ENCODE data around the gene MSS51.

Gene MSS51

DNA sequence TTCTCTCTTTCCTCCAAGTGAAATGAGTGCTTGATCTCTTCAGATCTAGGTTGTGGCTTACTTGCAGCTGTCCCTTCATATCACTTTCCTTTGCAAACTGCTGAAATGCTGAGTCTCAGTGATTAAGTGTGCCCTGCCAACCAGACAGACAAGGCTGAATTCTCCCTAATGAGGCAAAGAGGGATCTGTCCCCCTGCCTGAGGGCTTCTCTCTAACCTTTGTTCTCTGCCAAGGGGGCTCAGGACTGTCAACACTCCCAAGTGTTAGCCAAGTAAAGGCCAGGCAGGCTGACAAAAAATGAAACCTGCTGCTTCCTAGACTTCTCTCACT is at the start of gene MSS51:
TSS of gene MSS51 (minus strand) at position 24 of the 330 bp plus-strand sequence. CDS start 5,277 bp downstream, outside the sequence.
- TF ChIP-seq GATA1 (IDR thresholded peaks at IDR 0.05; ENCODE audit: low read depth, low read length) (no peak), POLR2A (IDR thresholded peaks at IDR 0.05; ENCODE audit: low read length) (no peak)
- peak; percentile 21 to 25 for DNase-seq

DNA sequence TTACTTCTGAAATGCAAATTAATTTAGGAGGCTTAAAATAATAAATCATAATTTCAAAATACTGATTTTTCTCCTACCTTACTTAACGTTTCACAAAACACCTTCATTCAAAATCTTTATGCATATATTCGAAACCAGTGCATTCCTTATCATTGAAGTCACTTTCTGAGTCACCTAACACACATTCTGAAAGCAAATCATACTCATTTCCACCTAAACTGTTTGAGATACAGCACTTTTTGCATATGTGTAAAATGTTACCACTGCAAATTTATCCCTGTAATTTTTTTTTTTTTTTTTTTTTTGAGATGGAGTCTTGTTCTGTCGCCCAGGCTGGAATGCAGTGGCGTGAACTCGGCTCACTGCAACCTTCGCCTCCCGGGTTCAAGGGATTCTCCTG is 46.8 kb upstream of the MSS51 start:
- TF ChIP-seq POLR2A (IDR thresholded peaks at IDR 0.05; ENCODE audit: low read length) (no peak), GATA1 (IDR thresholded peaks at IDR 0.05; ENCODE audit: low read depth, low read length) (no peak)
- no peak for DNase-seq

DNA sequence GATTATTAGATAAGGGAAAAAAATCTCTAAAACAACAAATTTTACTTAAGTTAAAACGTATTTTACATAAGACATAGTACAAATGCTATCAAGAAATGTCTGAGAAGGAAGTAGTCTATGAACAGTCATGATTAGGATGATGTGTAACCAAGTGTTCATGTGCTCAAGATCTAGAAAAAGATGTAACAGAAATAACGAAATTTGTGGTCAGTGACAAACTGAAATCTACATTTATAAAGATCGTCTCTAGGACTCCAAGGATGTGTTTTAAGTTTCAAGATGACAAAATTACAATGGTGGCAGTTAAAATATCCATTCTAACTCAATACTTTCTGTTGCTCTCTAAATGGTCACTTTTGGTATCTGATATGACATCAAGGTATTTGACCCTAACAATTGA is 45.3 kb upstream of the MSS51 start:
- no peak for DNase-seq
- TF ChIP-seq GATA1 (IDR thresholded peaks at IDR 0.05; ENCODE audit: low read depth, low read length): no peak
- TF ChIP-seq POLR2A (IDR thresholded peaks at IDR 0.05; ENCODE audit: low read length): no peak

DNA sequence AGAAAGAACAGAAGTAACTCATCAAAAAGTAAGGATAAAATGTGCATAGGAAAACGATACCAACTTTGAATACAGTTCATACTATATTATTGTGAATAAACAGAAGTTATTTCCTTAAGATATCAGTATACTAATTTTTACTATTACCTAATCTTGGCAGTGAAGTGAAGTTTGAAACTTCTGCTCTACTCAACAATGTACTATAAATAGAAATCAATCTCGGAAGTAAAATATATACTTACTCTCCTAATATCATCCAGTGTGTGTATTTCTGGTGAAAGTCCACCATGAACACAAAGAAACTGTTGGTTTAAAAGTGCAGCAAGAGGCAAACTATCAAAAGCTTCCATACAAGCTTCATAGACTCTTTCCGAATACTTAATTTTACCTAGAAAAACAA is 37.9 kb upstream of the MSS51 start:
- TF ChIP-seq POLR2A (IDR thresholded peaks at IDR 0.05; ENCODE audit: low read length): no peak
- no peak for TF ChIP-seq GATA1 (IDR thresholded peaks at IDR 0.05; ENCODE audit: low read depth, low read length)
- no peak for DNase-seq

DNA sequence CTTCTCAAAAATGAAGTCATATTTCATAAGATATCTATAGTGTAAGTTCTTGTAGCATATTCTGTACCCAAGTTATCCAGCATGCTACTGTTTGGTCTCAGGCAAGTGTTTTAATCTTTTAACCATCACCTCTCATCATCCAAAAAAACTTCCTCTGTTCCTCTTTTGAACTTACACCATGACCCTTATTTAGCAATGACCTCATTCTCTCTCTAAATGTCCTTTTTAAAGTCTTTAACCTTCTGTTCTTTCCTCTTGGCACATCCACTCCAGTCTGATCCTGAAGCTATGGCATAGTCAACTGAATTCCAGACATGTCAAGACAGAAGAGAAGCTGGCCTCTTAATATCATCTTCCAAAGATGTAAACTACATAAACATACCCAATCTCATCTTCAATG is 36.2 kb upstream of the MSS51 start:
- no peak for DNase-seq
- TF ChIP-seq GATA1 (IDR thresholded peaks at IDR 0.05; ENCODE audit: low read depth, low read length): no peak
- TF ChIP-seq POLR2A (IDR thresholded peaks at IDR 0.05; ENCODE audit: low read length): no peak

DNA sequence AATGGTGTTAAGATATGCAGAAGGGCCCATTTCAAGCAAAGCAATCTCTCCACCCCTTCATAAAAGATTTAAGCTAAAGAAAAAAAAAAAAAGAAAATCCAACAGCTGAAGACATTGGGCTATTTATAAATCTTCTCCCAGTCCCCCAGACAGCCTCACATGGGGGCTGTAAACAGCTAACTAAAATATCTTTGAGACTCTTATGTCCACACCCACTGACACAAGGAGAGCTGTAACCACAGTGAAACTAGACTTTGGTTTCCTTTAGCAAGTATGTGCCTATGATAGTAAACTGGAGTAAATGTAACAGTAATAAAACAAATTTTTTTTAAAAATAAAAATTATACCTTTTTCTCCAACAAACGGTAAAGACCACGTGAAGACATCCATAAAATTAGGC is 33.8 kb upstream of the MSS51 start:
- TF ChIP-seq GATA1 (IDR thresholded peaks at IDR 0.05; ENCODE audit: low read depth, low read length) (no peak), POLR2A (IDR thresholded peaks at IDR 0.05; ENCODE audit: low read length) (no peak)
- DNase-seq: no peak

DNA sequence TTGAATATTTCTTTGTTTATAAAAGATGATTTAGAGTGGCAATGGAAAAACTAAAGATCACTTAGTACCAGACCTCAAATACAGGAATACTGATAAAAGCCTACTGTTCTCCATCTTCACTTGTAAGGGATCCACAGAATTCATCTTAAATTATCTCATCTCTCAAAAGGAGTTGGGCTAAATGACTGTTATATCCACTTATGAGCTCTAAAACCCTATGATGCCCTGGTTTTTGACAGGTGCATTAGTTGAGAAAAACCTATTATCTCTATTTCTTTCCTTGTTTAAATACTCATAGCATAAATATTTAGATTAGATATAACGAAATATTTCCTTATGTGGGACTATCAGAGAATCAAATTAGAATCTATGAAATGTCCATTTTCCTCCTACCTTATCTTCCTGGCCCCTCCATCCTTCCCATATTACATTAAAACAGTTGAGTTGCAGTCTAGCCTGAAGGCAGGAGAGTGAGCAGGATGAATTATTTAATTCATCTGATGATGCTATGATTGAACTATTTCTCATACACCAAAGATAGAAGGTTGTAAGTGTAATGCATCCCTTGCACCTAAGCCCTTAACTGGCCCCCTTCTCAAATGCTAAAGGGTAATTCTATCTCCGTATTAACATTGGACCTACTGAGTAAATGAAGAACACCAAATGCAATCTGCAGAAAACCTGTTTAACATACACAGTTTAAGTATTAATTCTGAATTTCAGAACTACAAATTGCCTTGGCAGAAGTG is 32.8 kb upstream of the MSS51 start:
- TF ChIP-seq POLR2A (IDR thresholded peaks at IDR 0.05; ENCODE audit: low read length): no peak
- TF ChIP-seq GATA1 (IDR thresholded peaks at IDR 0.05; ENCODE audit: low read depth, low read length): no peak
- DNase-seq: no peak

DNA sequence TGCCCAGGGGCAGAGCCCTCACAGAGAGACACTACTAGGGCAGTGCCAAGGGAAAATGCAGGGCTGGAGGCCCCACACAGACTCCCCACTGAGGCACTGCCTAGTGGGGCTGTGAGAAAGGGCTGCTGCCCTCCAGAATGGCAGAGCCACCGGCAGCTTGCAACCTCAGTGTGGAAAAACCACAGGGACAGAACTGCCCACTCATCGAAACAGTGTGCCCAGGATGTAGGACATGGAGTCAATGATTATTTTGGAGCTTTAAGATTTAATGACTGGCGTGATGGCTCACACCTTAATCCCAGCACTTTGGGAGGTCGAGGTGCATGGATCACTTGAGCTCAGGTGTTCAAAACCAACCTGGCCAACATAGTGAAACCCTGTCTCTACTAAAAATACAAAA is 27.5 kb upstream of the MSS51 start:
- DNase-seq: no peak
- no peak for TF ChIP-seq POLR2A (IDR thresholded peaks at IDR 0.05; ENCODE audit: low read length)
- no peak for TF ChIP-seq GATA1 (IDR thresholded peaks at IDR 0.05; ENCODE audit: low read depth, low read length)

DNA sequence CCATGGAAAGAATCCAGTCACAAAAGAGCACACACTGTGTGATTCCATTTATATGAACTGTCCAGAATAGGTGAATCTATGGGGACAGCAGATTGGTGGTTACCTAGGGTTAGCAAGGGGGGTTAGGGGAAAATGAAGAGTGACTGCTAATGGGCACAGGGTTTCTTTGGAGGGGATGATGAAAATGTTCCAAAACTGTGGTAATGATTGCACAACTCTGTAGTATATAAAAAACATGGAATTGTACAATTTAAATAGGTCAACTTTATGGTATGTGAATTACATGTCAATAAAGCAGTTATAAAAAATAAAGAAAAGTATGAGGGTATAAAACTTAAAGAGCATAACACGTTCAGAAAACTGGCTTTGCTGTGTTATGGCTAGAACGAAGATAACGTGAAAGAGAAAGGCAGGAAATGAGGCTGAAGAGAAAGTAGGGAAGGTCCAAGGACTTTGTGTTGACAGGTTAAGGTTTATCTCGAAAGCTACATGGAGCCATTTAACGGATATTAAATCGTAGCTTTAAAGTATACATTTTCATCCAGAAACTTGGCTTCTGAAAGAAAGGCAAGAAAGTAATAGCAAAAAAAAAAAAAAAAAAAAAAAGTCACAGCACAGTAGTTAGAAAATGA is 26.4 kb upstream of the MSS51 start:
- no peak for DNase-seq
- TF ChIP-seq GATA1 (IDR thresholded peaks at IDR 0.05; ENCODE audit: low read depth, low read length) (no peak), POLR2A (IDR thresholded peaks at IDR 0.05; ENCODE audit: low read length) (no peak)

DNA sequence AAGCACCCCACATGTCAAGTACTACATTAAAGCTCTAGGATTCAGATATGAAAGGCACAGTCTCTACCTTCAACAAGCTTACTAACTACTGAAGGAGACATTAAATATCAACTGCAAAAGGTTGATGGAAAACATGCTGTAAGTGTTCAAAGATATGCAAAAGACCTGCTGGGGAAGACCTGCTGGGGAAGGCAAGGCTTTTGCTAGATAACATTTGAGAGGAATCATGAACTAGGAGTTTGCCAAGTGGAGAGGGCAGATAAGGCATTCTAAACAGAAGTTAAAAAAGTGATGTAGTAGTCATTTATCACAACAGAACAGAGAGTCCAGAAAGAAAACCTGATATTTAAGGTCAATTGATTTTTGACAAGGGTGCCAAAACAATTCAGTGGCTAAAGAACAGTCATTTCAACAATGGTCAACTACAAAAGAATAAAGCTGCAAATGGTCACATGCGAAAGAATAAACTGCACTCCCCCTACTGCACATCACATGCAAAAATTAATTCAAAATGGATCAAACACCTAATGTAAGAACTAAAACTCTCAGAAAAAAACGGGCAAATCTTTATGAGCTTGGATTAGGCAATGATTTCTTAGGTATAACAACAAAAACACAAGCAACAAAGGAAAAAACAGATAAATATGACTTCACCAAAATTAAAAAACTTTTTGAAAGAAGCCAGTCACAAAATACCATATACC is 23.0 kb upstream of the MSS51 start:
- TF ChIP-seq POLR2A (IDR thresholded peaks at IDR 0.05; ENCODE audit: low read length) (peak; percentile 51), GATA1 (IDR thresholded peaks at IDR 0.05; ENCODE audit: low read depth, low read length) (peak; percentile 87)
- peak; percentile 92 to 98 for DNase-seq

DNA sequence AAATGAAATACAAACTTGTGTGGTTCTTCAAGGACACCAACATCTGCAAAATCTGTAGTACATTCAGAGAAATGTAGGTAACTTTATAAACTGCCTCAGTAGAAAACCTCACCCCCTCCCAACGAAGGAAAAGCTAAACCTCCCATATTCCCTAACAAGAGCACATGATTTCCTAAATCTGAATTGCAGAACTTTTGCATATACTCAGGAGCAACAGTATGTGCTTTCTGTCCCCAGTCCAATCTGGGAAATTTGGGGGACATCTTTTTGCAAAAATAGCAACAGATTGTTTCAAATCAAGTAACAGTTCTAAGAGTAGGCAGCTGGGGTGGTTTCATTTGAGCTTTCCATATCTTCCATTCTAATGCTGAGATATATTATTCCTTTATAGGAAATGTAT is 15.8 kb upstream of the MSS51 start:
- TF ChIP-seq GATA1 (IDR thresholded peaks at IDR 0.05; ENCODE audit: low read depth, low read length): no peak
- TF ChIP-seq POLR2A (IDR thresholded peaks at IDR 0.05; ENCODE audit: low read length): no peak

DNA sequence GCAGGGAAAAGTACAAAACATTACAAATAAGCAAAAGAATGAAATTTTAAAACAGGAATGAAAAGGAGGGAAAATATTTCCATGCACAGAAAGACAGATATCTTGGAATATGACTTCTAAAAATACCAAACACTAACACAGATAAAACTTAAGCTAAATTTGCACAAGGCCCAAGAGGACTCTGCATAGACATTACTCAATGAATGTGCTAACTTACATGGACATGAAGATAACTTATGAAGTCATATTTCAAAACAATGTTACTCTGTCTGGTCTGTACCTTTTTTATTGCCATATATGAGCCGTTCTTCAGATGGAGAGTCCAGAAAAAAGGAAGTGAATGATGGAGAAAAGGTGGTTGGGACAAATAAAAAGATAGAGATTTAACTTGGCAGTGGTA is 15.0 kb upstream of the MSS51 start:
- DNase-seq: no peak
- TF ChIP-seq GATA1 (IDR thresholded peaks at IDR 0.05; ENCODE audit: low read depth, low read length) (no peak), POLR2A (IDR thresholded peaks at IDR 0.05; ENCODE audit: low read length) (no peak)

More for the DNA sequence above, 15.8 kb upstream of the MSS51 start:
- no peak for DNase-seq

DNA sequence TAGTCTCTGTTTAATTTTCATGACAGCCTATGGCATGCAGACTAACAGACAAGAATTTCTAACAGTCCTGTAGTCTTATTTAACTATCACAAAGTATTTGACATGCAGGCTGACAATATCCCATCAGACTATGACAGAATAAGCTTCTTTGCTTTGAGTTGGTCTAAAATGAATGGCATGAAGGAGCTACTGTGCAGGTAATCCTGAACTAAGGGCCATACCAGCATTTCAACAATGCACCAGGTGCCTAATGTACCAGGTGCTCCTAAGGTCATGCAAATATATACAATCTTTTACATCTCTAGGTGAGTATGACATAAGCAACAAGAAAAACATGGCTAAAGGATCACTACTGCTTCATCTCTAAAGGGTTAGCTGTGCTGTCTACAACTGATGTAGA is 13.6 kb upstream of the MSS51 start:
- no peak for TF ChIP-seq POLR2A (IDR thresholded peaks at IDR 0.05; ENCODE audit: low read length)
- no peak for TF ChIP-seq GATA1 (IDR thresholded peaks at IDR 0.05; ENCODE audit: low read depth, low read length)
- no peak for DNase-seq

DNA sequence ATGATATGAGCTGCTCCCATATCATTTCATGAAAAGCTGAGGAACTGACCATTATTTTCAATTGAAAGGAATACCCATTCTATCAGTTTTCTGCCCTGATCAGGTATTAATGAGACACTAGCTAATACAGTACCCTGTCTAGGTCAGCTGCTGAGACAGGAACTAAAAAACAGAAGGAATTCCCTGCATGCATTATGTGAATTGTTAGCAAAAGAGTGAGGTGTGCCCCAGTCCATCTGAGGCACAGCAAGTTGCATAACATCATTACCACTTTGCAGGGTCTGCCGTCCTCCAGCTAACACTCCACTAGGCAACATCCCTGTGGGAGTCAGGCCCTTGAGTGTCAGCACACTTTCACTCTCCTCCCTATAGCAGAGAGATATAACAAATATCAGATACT is 11.1 kb upstream of the MSS51 start:
- DNase-seq: no peak
- TF ChIP-seq GATA1 (IDR thresholded peaks at IDR 0.05; ENCODE audit: low read depth, low read length) (no peak), POLR2A (IDR thresholded peaks at IDR 0.05; ENCODE audit: low read length) (no peak)
